ENCODE measurements around the gene PRKCA. TPM values are rescaled to one million over a fixed set of nuclear protein-coding genes. Genes with fewer than 3 reads are reported as not detected.
"Not testable (repeated sequence)": the region's sequence is repeated elsewhere in the genome, so short reads cannot be mapped to it uniquely, and the experiment has no call there.

Gene PRKCA
- total RNA-seq, 2 donors from 2014 or later = 43.0 to 53.0 TPM

GRCh38 chr17:66466106-66466820 is 163.8 kb downstream of the PRKCA start:
- no peak for DNase-seq
- no peak for ATAC-seq
- intact Hi-C loops (cut with DNase I, micrococcal nuclease) = no loop called here

- ATAC-seq = no peak
- no peak for DNase-seq
- intact Hi-C loops (cut with DNase I, micrococcal nuclease) = no loop called here
These were observed 164.5 kb downstream of the PRKCA start for GRCh38 chr17:66466840-66467367.

- intact Hi-C loops (cut with DNase I, micrococcal nuclease) = no loop called here
- ATAC-seq (no peak), DNase-seq (no peak)
These were observed 165.4 kb downstream of the PRKCA start for GRCh38 chr17:66467766-66468165.

- DNase-seq (peak in 1 of 2 donors; percentile 20), ATAC-seq (peak; percentile 51)
- intact Hi-C loops (cut with DNase I, micrococcal nuclease) = no loop called here
These were observed 166.1 kb downstream of the PRKCA start for GRCh38 chr17:66468241-66469087.

GRCh38 chr17:66469088-66469442 is 166.7 kb downstream of the PRKCA start:
- intact Hi-C loops (cut with DNase I, micrococcal nuclease) = no loop called here
- DNase-seq (no peak), ATAC-seq (no peak)

- no peak for DNase-seq
These were observed 167.0 kb downstream of the PRKCA start for GRCh38 chr17:66469461-66469860.

GRCh38 chr17:66469890-66470289 is 167.5 kb downstream of the PRKCA start:
- DNase-seq (no peak), ATAC-seq (no peak)
- intact Hi-C loops (cut with DNase I, micrococcal nuclease) = no loop called here

More at GRCh38 chr17:66469461-66469860, 167.0 kb downstream of the PRKCA start:
- intact Hi-C loops (cut with DNase I, micrococcal nuclease) = no loop called here
- no peak for ATAC-seq

- peak; percentile 54 for ATAC-seq
- intact Hi-C loops (cut with DNase I, micrococcal nuclease) = no loop called here
- DNase-seq = no peak
These were observed 169.7 kb downstream of the PRKCA start for GRCh38 chr17:66472123-66472522.

- intact Hi-C loops (cut with DNase I, micrococcal nuclease) = no loop called here
These were observed 171.8 kb downstream of the PRKCA start for GRCh38 chr17:66474258-66474657.

GRCh38 chr17:66474806-66475497 is 172.5 kb downstream of the PRKCA start:
- intact Hi-C loops (cut with DNase I, micrococcal nuclease) = no loop called here
- no peak for ATAC-seq
- DNase-seq = no peak

More at GRCh38 chr17:66474258-66474657, 171.8 kb downstream of the PRKCA start:
- ATAC-seq (no peak), DNase-seq (no peak)

- intact Hi-C loops (cut with DNase I, micrococcal nuclease) = no loop called here
- ATAC-seq (no peak), DNase-seq (no peak)
These were observed 173.6 kb downstream of the PRKCA start for GRCh38 chr17:66476014-66476413.

- ATAC-seq = no peak
These were observed 175.3 kb downstream of the PRKCA start for GRCh38 chr17:66477615-66478283.

GRCh38 chr17:66479230-66479889 is 176.9 kb downstream of the PRKCA start:
- ATAC-seq; DNase-seq; intact Hi-C loops (cut with DNase I, micrococcal nuclease): not testable (repeated sequence)

More at GRCh38 chr17:66477615-66478283, 175.3 kb downstream of the PRKCA start:
- no peak for DNase-seq
- intact Hi-C loops (cut with DNase I, micrococcal nuclease) = no loop called here

- no peak for ATAC-seq
- intact Hi-C loops (cut with DNase I, micrococcal nuclease) = no loop called here
- no peak for DNase-seq
These were observed 177.8 kb downstream of the PRKCA start for GRCh38 chr17:66480243-66480642.

GRCh38 chr17:66480802-66481201 is 178.4 kb downstream of the PRKCA start:
- ATAC-seq (no peak), DNase-seq (no peak)
- intact Hi-C loops (cut with DNase I, micrococcal nuclease) = no loop called here

GRCh38 chr17:66481271-66481670 is 178.9 kb downstream of the PRKCA start:
- no peak for ATAC-seq
- no peak for DNase-seq
- intact Hi-C loops (cut with DNase I, micrococcal nuclease) = no loop called here

GRCh38 chr17:66483906-66484305 is 181.5 kb downstream of the PRKCA start:
- DNase-seq (no peak), ATAC-seq (no peak)
- intact Hi-C loops (cut with DNase I, micrococcal nuclease) = no loop called here

GRCh38 chr17:66485309-66485947 is 183.0 kb downstream of the PRKCA start:
- ATAC-seq (no peak), DNase-seq (no peak)
- intact Hi-C loops (cut with DNase I, micrococcal nuclease) = no loop called here

Measured in left colon (tissue), 2 donors.